Neural cell (in vitro differentiated cells): ENCODE results near the gene LRRTM2. TPM values are rescaled to one million over a fixed set of nuclear protein-coding genes. Genes with fewer than 3 reads are reported as not detected.

Experiments
- H2AFZ ChIP-seq: fragments of 200-600, 300-800 bp; sonication (generic), shearing (Covaris generic); 2 replicates; pipeline ENCODE4 v1.6.0; 2014; ENCODE audit warnings: low read depth, mild to moderate bottlenecking, antibody characterized with exemption, low read length, moderate library complexity
- H3F3A ChIP-seq: fragments of 200-600 bp; shearing (Covaris generic); 2 replicates; pipeline ENCODE4 v1.6.1; 2016; ENCODE audit warnings: mild to moderate bottlenecking, moderate library complexity, mixed read lengths, antibody characterized with exemption, low read length; ENCODE audit not compliant: insufficient read depth, poor library complexity, severe bottlenecking
- H3K27ac ChIP-seq: fragments of 200-600, 300-800 bp; sonication (generic), shearing (Covaris generic); 2 replicates; pipeline ENCODE4 v1.5.1; 2014; ENCODE audit warnings: mild to moderate bottlenecking, low read length, moderate library complexity
- H3K27me3 ChIP-seq: fragments of 300-800, 200-600 bp; sonication (generic), shearing (Covaris generic); 2 replicates; pipeline ENCODE4 v1.6.0; 2014; ENCODE audit warnings: mild to moderate bottlenecking, low read depth, low read length, moderate library complexity; ENCODE audit not compliant: insufficient read depth
- H3K36me3 ChIP-seq: fragments of 300-800, 200-600 bp; sonication (generic), shearing (Covaris generic); 2 replicates; pipeline ENCODE4 v1.5.1; 2014; ENCODE audit warnings: mild to moderate bottlenecking, antibody characterized with exemption, low read length, moderate library complexity; ENCODE audit not compliant: insufficient read depth
- H3K4me2 ChIP-seq: fragments of 300-800, 200-600 bp; sonication (generic), shearing (Covaris generic); 2 replicates; pipeline ENCODE4 v1.6.0; 2014; ENCODE audit warnings: mild to moderate bottlenecking, low read length
- H3K4me3 ChIP-seq: fragments of 300-800, 200-600 bp; sonication (generic), shearing (Covaris generic); 2 replicates; pipeline ENCODE4 v1.5.1; 2014; ENCODE audit warnings: mild to moderate bottlenecking, low read length, moderate library complexity
- H3K79me2 ChIP-seq: fragments of 200-600 bp; shearing (Covaris generic); replicated peaks from 2 replicates; pipeline ENCODE4 v1.6.0; 2014; ENCODE audit warnings: mild to moderate bottlenecking, low read length, moderate library complexity; ENCODE audit not compliant: insufficient read depth
- H3K9ac ChIP-seq: fragments of 300-800, 200-600 bp; sonication (generic), shearing (Covaris generic); 2 replicates; pipeline ENCODE4 v1.6.1; 2016; ENCODE audit warnings: mild to moderate bottlenecking, low read length, mixed read lengths
- H3K9me2 ChIP-seq: fragments of 200-600 bp; shearing (Covaris generic); 2 replicates; pipeline ENCODE4 v1.6.1; 2016; ENCODE audit warnings: mild to moderate bottlenecking, low read length, mixed read lengths; ENCODE audit not compliant: insufficient read depth
- H3K9me3 ChIP-seq: fragments of 200-600, 300-800 bp; sonication (generic), shearing (Covaris generic); 2 replicates; pipeline ENCODE4 v1.6.1; 2016; ENCODE audit warnings: mild to moderate bottlenecking, mixed run types, low read length, moderate library complexity, mixed read lengths
- H4K20me1 ChIP-seq: fragments of 200-600 bp; shearing (Covaris generic); 2 replicates; pipeline ENCODE4 v1.6.1; 2016; ENCODE audit warnings: mild to moderate bottlenecking, mixed run types; ENCODE audit not compliant: insufficient read depth
- EP300 ChIP-seq: fragments of 450-650 bp; conservative IDR thresholded peaks from 2 replicates; pipeline ENCODE4 v1.6.1; 2014; ENCODE audit warnings: antibody characterized with exemption, mild to moderate bottlenecking, moderate library complexity; ENCODE audit not compliant: poor library complexity, severe bottlenecking
- EZH2 ChIP-seq: fragments of 200-600, 300-800 bp; shearing (Covaris generic), sonication (generic); IDR thresholded peaks from 2 replicates; pipeline ENCODE4 v1.6.1; 2014; ENCODE audit warnings: antibody characterized with exemption, low read length, borderline replicate concordance, mild to moderate bottlenecking; ENCODE audit not compliant: insufficient read depth, poor library complexity, severe bottlenecking
- MXI1 ChIP-seq: fragments of 450-650 bp; conservative IDR thresholded peaks from 2 replicates; pipeline ENCODE4 v1.6.1; 2014; ENCODE audit warnings: antibody characterized with exemption, mild to moderate bottlenecking; ENCODE audit not compliant: poor library complexity, severe bottlenecking
- POLR2AphosphoS5 ChIP-seq: IDR thresholded peaks from 2 replicates; pipeline ENCODE4 v1.6.1; 2012
- RAD21 ChIP-seq: fragments of 450-650 bp; conservative IDR thresholded peaks from 2 replicates; pipeline ENCODE4 v1.6.1; 2014; ENCODE audit warnings: antibody characterized with exemption, mild to moderate bottlenecking, moderate library complexity
- SMC3 ChIP-seq: fragments of 450-650 bp; conservative IDR thresholded peaks from 2 replicates; pipeline ENCODE4 v1.6.1; 2014; ENCODE audit warnings: antibody characterized with exemption, mild to moderate bottlenecking, moderate library complexity; ENCODE audit not compliant: poor library complexity
- TAF1 ChIP-seq: IDR thresholded peaks from 2 replicates; pipeline ENCODE4 v1.6.1; 2012; ENCODE audit warnings: low read depth
- polyA plus RNA-seq: library from polyadenylated mRNA; depleted of rRNA; stranded (reverse); fragments of >200 nt; gene quantifications from 2 replicates; pipeline ENCODE4 v1.2.3, GENCODE V29; 2014
- TF ChIP-seq, protein P1 (sequence below): IDR thresholded peaks from 2 replicates; pipeline ENCODE4 v1.6.1; 2012; ENCODE audit warnings: borderline replicate concordance
- TF ChIP-seq, protein P2 (sequence below): fragments of 450-650 bp; IDR thresholded peaks from 2 replicates; pipeline ENCODE4 v1.5.1; 2014; ENCODE audit warnings: antibody characterized with exemption, mild to moderate bottlenecking, moderate library complexity; ENCODE audit not compliant: poor library complexity, severe bottlenecking

Gene LRRTM2
- polyA plus RNA-seq, 1 donor from 2014 or later = 5.9 TPM

DNA sequence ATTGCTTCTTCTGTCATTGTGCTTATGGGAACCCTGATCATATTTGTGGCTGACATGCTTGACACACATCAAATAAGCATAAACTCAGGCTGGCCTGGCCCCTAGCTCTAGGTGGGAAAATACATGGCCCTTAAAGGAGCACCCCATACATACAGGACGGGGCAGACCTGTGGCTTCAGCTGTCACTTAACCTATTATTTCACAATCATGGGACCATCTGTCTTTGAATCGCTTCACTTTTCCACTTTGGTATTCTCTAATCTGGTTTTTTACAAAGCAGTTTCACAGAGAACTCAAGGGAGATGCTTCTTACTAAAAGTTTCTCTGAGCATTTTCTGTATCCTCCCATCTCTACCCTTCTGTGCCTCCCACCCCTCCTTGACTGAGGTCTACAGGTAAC lies 34.6 kb upstream of the LRRTM2 start:
- TF ChIP-seq EZH2 = no peak
- no peak for TF ChIP-seq TAF1
- TF ChIP-seq, protein P1, sequence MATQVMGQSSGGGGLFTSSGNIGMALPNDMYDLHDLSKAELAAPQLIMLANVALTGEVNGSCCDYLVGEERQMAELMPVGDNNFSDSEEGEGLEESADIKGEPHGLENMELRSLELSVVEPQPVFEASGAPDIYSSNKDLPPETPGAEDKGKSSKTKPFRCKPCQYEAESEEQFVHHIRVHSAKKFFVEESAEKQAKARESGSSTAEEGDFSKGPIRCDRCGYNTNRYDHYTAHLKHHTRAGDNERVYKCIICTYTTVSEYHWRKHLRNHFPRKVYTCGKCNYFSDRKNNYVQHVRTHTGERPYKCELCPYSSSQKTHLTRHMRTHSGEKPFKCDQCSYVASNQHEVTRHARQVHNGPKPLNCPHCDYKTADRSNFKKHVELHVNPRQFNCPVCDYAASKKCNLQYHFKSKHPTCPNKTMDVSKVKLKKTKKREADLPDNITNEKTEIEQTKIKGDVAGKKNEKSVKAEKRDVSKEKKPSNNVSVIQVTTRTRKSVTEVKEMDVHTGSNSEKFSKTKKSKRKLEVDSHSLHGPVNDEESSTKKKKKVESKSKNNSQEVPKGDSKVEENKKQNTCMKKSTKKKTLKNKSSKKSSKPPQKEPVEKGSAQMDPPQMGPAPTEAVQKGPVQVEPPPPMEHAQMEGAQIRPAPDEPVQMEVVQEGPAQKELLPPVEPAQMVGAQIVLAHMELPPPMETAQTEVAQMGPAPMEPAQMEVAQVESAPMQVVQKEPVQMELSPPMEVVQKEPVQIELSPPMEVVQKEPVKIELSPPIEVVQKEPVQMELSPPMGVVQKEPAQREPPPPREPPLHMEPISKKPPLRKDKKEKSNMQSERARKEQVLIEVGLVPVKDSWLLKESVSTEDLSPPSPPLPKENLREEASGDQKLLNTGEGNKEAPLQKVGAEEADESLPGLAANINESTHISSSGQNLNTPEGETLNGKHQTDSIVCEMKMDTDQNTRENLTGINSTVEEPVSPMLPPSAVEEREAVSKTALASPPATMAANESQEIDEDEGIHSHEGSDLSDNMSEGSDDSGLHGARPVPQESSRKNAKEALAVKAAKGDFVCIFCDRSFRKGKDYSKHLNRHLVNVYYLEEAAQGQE = no peak
- TF ChIP-seq POLR2AphosphoS5 = no peak
- no peak for TF ChIP-seq SMC3
- TF ChIP-seq, protein P2, sequence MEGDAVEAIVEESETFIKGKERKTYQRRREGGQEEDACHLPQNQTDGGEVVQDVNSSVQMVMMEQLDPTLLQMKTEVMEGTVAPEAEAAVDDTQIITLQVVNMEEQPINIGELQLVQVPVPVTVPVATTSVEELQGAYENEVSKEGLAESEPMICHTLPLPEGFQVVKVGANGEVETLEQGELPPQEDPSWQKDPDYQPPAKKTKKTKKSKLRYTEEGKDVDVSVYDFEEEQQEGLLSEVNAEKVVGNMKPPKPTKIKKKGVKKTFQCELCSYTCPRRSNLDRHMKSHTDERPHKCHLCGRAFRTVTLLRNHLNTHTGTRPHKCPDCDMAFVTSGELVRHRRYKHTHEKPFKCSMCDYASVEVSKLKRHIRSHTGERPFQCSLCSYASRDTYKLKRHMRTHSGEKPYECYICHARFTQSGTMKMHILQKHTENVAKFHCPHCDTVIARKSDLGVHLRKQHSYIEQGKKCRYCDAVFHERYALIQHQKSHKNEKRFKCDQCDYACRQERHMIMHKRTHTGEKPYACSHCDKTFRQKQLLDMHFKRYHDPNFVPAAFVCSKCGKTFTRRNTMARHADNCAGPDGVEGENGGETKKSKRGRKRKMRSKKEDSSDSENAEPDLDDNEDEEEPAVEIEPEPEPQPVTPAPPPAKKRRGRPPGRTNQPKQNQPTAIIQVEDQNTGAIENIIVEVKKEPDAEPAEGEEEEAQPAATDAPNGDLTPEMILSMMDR = no peak
- TF ChIP-seq MXI1 = no peak
- TF ChIP-seq RAD21 = no peak
- TF ChIP-seq EP300 = no peak
- Histone ChIP-seq H3K4me3 (no peak overlapping the region), H3K27ac (no peak overlapping the region), H2AFZ (no peak overlapping the region), H3K9me3 (no peaks in the 10 kb centered on the region), H4K20me1 (no peaks in the 10 kb centered on the region), H3K9ac (no peak overlapping the region), H3K9me2 (no peaks in the 10 kb centered on the region), H3K27me3 (no peaks in the 10 kb centered on the region), H3K4me2 (no peak overlapping the region), H3F3A (no peaks in the 10 kb centered on the region), H3K36me3 (no peaks in the 10 kb centered on the region), H3K79me2 (no peaks in the 10 kb centered on the region)

DNA sequence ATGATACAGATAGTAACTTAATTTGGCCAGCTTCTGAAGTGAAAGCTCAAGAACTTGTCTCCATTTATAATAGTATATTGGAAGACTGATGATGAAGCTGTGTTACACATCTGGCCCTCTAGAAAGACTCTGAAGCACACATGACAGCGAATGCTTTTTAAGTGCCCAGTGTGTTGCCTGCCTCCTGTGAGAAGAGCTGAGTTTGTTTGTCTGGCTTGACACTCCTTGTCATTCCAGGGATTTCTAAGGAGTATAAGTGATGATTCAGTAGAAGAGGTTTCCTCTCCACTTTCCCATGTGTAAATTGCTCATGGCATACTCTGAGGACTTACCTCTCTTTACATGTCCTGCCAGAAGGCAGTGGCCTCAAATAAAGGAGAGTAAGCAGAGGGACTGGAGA lies 30.4 kb upstream of the LRRTM2 start:
- Histone ChIP-seq H3K79me2 (no peaks in the 10 kb centered on the region), H3K4me3 (no peak overlapping the region), H3K9me2 (no peaks in the 10 kb centered on the region), H3K4me2 (no peak overlapping the region), H3K36me3 (no peaks in the 10 kb centered on the region), H3K27ac (no peak overlapping the region), H4K20me1 (no peaks in the 10 kb centered on the region), H3K27me3 (no peaks in the 10 kb centered on the region), H3K9ac (no peak overlapping the region), H3K9me3 (no peaks in the 10 kb centered on the region), H2AFZ (no peak overlapping the region), H3F3A (no peaks in the 10 kb centered on the region)
- TF ChIP-seq TAF1 (no peak), POLR2AphosphoS5 (no peak), EP300 (no peak), MXI1 (no peak), RAD21 (no peak), SMC3 (no peak), EZH2 (no peak)
- TF ChIP-seq, protein P1 = no peak
- TF ChIP-seq, protein P2 = no peak
